PC-9 (cell line): Measurements from ENCODE around the gene CHRM1. TPM values are rescaled to one million over a fixed set of nuclear protein-coding genes. Genes with fewer than 3 reads are reported as not detected.
"Not testable (repeated sequence)": the region's sequence is repeated elsewhere in the genome, so short reads cannot be mapped to it uniquely, and the experiment has no call there.

Experiments used
- BruUV-seq: library from RNA; stranded (reverse); fragments of 400-500 nt; replicated peaks from 2 replicates; lab custom pipeline; 2021; lab: Mats Ljungman, UMichigan
- CTCF ChIA-PET: fragments of 300-600 bp; sonication (Branson Sonifier 250); formaldehyde crosslinking; loops from one replicate; lab custom pipeline; 2022; ENCODE audit warnings: antibody characterized with exemption; lab: Charles Lee
- POLR2A ChIA-PET: fragments of 300-600 bp; sonication (Branson Sonifier 250); formaldehyde crosslinking; loops from one replicate; lab custom pipeline; 2022; ENCODE audit warnings: antibody characterized with exemption; ENCODE audit not compliant: unreplicated experiment; lab: Charles Lee
- DNase-seq, 2 experiments: peaks; one replicate each; pipeline versions ENCODE4 v3.0.0 to v3.0.0-alpha.2; 2015 to 2022; ENCODE audit warnings: mixed read lengths in 1 of 2
- H2AFZ ChIP-seq: fragments of 200-600 bp; sonication (generic); 2 replicates; pipeline ENCODE4 v1.8.1; 2017; ENCODE audit warnings: antibody characterized with exemption
- H3F3A ChIP-seq: fragments of 200-600 bp; sonication (generic); 2 replicates; pipeline ENCODE4 v1.8.1; 2017; ENCODE audit warnings: antibody characterized with exemption, mild to moderate bottlenecking, low read depth; ENCODE audit not compliant: insufficient read depth
- H3K27ac ChIP-seq: fragments of 200-600 bp; sonication (generic); 2 replicates; pipeline ENCODE4 v1.6.1; 2016; ENCODE audit warnings: mixed run types
- H3K27me3 ChIP-seq: fragments of 200-600 bp; sonication (generic); 2 replicates; pipeline ENCODE4 v1.6.1; 2016; ENCODE audit warnings: low read depth, mixed run types; ENCODE audit not compliant: insufficient read depth
- H3K36me3 ChIP-seq: fragments of 200-600 bp; sonication (generic); 2 replicates; pipeline ENCODE4 v1.6.1; 2016; ENCODE audit warnings: low read depth, mixed run types
- H3K4me1 ChIP-seq: fragments of 200-600 bp; sonication (generic); replicated peaks from 2 replicates; pipeline ENCODE4 v1.6.1; 2016; ENCODE audit warnings: mixed run types; ENCODE audit not compliant: insufficient read depth
- H3K4me2 ChIP-seq: fragments of 200-600 bp; sonication (generic); 2 replicates; pipeline ENCODE4 v1.6.1; 2017; ENCODE audit warnings: mixed run types
- H3K4me3 ChIP-seq: fragments of 200-600 bp; sonication (generic); 2 replicates; pipeline ENCODE4 v1.6.1; 2016; ENCODE audit warnings: mixed run types
- H3K79me2 ChIP-seq: fragments of 200-600 bp; sonication (generic); 2 replicates; pipeline ENCODE4 v1.6.1; 2017; ENCODE audit warnings: low read depth, mixed run types
- H3K9me2 ChIP-seq: fragments of 200-600 bp; sonication (generic); 2 replicates; pipeline ENCODE4 v1.8.1; 2017; ENCODE audit warnings: mild to moderate bottlenecking; ENCODE audit not compliant: insufficient read depth
- H3K9me3 ChIP-seq: fragments of 200-600 bp; sonication (generic); 2 replicates; pipeline ENCODE4 v1.8.1; 2016; ENCODE audit warnings: low read depth; ENCODE audit not compliant: insufficient read depth
- H4K20me1 ChIP-seq: fragments of 200-600 bp; sonication (generic); 2 replicates; pipeline ENCODE4 v1.8.1; 2017; ENCODE audit not compliant: insufficient read depth
- EZH2 ChIP-seq: fragments of 200-600 bp; sonication (generic); IDR thresholded peaks from 2 replicates; pipeline ENCODE4 v1.8.0; 2017; ENCODE audit warnings: antibody characterized with exemption, low read depth
- intact Hi-C: fragments of 100-400 bp; cut with micrococcal nuclease; formaldehyde crosslinking; loops from one replicate; pipeline ENCODE4 v1.10.0; 2022; ENCODE audit not compliant: unreplicated experiment
- total RNA-seq: library from RNA; stranded (reverse); gene quantifications from 2 replicates; pipeline ENCODE4 v1.2.3, GENCODE V29; 2021
- TF ChIP-seq, protein P1 (sequence below): fragments of 200-600 bp; sonication (generic); conservative IDR thresholded peaks from 2 replicates; pipeline ENCODE4 v1.6.1; 2017; ENCODE audit warnings: mixed run types, antibody characterized with exemption, mild to moderate bottlenecking, moderate library complexity

Gene CHRM1
- total RNA-seq, 1 experiment from 2014 or later: not detected

- Histone ChIP-seq H3K27ac (no peak overlapping the region), H3K9me3 (no peaks in the 10 kb centered on the region), H3K4me2 (no peak overlapping the region), H3K79me2 (peaks cover 98% of the 10 kb centered on the region), H3F3A (peaks cover 48% of the 10 kb centered on the region), H4K20me1 (peaks cover 25% of the 10 kb centered on the region), H2AFZ (no peak overlapping the region), H3K9me2 (no peaks in the 10 kb centered on the region), H3K4me3 (no peak overlapping the region), H3K36me3 (0 out of 2 replicates have a peak, but pooled peaks cover 10% of the 10 kb centered on the region), H3K27me3 (no peaks in the 10 kb centered on the region), H3K4me1 (peaks cover 9% of the 10 kb centered on the region)
- POLR2A ChIA-PET: interaction anchor here (0.6 to 0.7 kb wide), 2 partner anchors 208 to 269 kb away, joined by 6 to 9 read pairs; partner anchors contain the start of gene INTS5
- CTCF ChIA-PET: interaction anchor here (0.6 kb wide), 3 partner anchors 11 to 76 kb away, joined by 4 to 5 read pairs (median 4); no protein-coding TSS in a partner anchor
- DNase-seq: no peak
- BruUV-seq: no TSS peak
- no peak for TF ChIP-seq EZH2
- TF ChIP-seq, protein P1, sequence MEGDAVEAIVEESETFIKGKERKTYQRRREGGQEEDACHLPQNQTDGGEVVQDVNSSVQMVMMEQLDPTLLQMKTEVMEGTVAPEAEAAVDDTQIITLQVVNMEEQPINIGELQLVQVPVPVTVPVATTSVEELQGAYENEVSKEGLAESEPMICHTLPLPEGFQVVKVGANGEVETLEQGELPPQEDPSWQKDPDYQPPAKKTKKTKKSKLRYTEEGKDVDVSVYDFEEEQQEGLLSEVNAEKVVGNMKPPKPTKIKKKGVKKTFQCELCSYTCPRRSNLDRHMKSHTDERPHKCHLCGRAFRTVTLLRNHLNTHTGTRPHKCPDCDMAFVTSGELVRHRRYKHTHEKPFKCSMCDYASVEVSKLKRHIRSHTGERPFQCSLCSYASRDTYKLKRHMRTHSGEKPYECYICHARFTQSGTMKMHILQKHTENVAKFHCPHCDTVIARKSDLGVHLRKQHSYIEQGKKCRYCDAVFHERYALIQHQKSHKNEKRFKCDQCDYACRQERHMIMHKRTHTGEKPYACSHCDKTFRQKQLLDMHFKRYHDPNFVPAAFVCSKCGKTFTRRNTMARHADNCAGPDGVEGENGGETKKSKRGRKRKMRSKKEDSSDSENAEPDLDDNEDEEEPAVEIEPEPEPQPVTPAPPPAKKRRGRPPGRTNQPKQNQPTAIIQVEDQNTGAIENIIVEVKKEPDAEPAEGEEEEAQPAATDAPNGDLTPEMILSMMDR: no peak
- intact Hi-C loops: loop anchor here (5.0 kb wide), 1 partner anchor 319 kb away; no protein-coding TSS in a partner anchor
These were observed 60.2 kb downstream of the CHRM1 start for GRCh38 chr11:62860835-62861563.

GRCh38 chr11:62859281-62859703, 61.9 kb downstream of the CHRM1 start:
- H2AFZ ChIP-seq, H3K4me3 ChIP-seq, H3K27ac ChIP-seq, CTCF ChIA-PET, H3K4me1 ChIP-seq, H3K27me3 ChIP-seq, H3K4me2 ChIP-seq, BruUV-seq, H3K9me3 ChIP-seq, POLR2A ChIA-PET, DNase-seq, H3K9me2 ChIP-seq: not testable (repeated sequence)
- intact Hi-C loops: loop anchor here (5.0 kb wide), 1 partner anchor 892 kb away; the partner anchor contains the start of gene FTH1
- H3K79me2 ChIP-seq: peaks cover 96% of the 10 kb centered on the region
- H3F3A ChIP-seq: peaks cover 61% of the 10 kb centered on the region
- peaks cover 23% of the 10 kb centered on the region for H3K36me3 ChIP-seq
- H4K20me1 ChIP-seq: peaks cover 24% of the 10 kb centered on the region

Other genes with a start within 250 kb of the CHRM1 start
- gene UQCC3, start 249.7 kb downstream of the CHRM1 start, total RNA-seq: 16.1 and 25.4 TPM in 2 replicates
- gene LBHD1, start 249.1 kb downstream of the CHRM1 start, total RNA-seq: 13.2 and 16.1 TPM in 2 replicates
- 143 and 150 TPM in 2 replicates for gene UBXN1, start 242.3 kb downstream of the CHRM1 start, total RNA-seq
- gene LRRN4CL, start 231.8 kb downstream of the CHRM1 start, total RNA-seq: 1.0 and 1.3 TPM in 2 replicates
- 173 and 201 TPM in 2 replicates for gene BSCL2, start 213.9 kb downstream of the CHRM1 start, total RNA-seq
- 0.57 TPM in 1 of 2 replicates, not detected in the other for gene GNG3, start 213.7 kb downstream of the CHRM1 start, total RNA-seq
- 55.2 and 76.9 TPM in 2 replicates for gene HNRNPUL2, start 193.9 kb downstream of the CHRM1 start, total RNA-seq
- 65.3 and 71.4 TPM in 2 replicates for gene TTC9C, start 192.9 kb downstream of the CHRM1 start, total RNA-seq
- 16.5 and 17.2 TPM in 2 replicates for gene ZBTB3, start 167.2 kb downstream of the CHRM1 start, total RNA-seq
- 131 and 155 TPM in 2 replicates for gene POLR2G, start 159.8 kb downstream of the CHRM1 start, total RNA-seq
- 31.2 and 36.4 TPM in 2 replicates for gene TAF6L, start 150.0 kb downstream of the CHRM1 start, total RNA-seq
- gene TMEM179B, start 134.0 kb downstream of the CHRM1 start, total RNA-seq: 45.5 and 48.3 TPM in 2 replicates
- 17.9 and 22.6 TPM in 2 replicates for gene TMEM223, start 129.4 kb downstream of the CHRM1 start, total RNA-seq
- gene NXF1, start 115.9 kb downstream of the CHRM1 start, total RNA-seq: 45.6 and 56.1 TPM in 2 replicates
- gene STX5, start 89.3 kb downstream of the CHRM1 start, total RNA-seq: 61.9 and 65.8 TPM in 2 replicates
- gene TEX54, start 88.5 kb downstream of the CHRM1 start, total RNA-seq: not detected in 2 replicates
- 72.4 and 74.1 TPM in 2 replicates for gene WDR74, start 81.8 kb downstream of the CHRM1 start, total RNA-seq
- gene SLC3A2, start 40.5 kb downstream of the CHRM1 start, total RNA-seq: 513 and 619 TPM in 2 replicates
- not detected in 2 replicates for gene SLC22A6, start 63.6 kb upstream of the CHRM1 start, total RNA-seq
- not detected in 2 replicates for gene SLC22A8, start 94.5 kb upstream of the CHRM1 start, total RNA-seq
- not detected in 2 replicates for gene SLC22A24, start 222.9 kb upstream of the CHRM1 start, total RNA-seq